Measurements from ENCODE around the gene NDC80. TPM values are rescaled to one million over a fixed set of nuclear protein-coding genes. Genes with fewer than 3 reads are reported as not detected.
A peak's percentile ranks its signal among the peaks of the same experiment; 100 is the strongest.

The NDC80 gene
- polyA plus RNA-seq, 3 donors: 0.07 TPM; not detected in 2

- H3K27me3 ChIP-seq (ENCODE audit: control insufficient read depth in 2 of 2, insufficient read depth in 2 of 2, low read length in 2 of 2): no peaks in the 10 kb centered on the region
- H4K20me1 ChIP-seq (ENCODE audit: insufficient read depth, low read length): no peaks in the 10 kb centered on the region
- no peaks in the 10 kb centered on the region for H3K27me3 Mint-ChIP-seq (ENCODE audit: low read depth in 3 of 3)
- H3K4me2 ChIP-seq (replicated peaks; ENCODE audit: extremely low read depth, low read length, poor library complexity, severe bottlenecking): no peak overlapping the region
- H3K36me3 ChIP-seq (replicated peaks in 1 of 2; ENCODE audit: control insufficient read depth in 1 of 2, insufficient read depth in 2 of 2, low read length in 2 of 2): peaks cover 1 to 22% of the 10 kb centered on the region in 2 donors
- no CpG with 5 or more reads among the region's 2 CpGs for WGBS (ENCODE audit: insufficient coverage)
- H3K27ac ChIP-seq (ENCODE audit: low read depth in 1 of 2, low read length in 2 of 2): peak overlapping the region in 1 of 2 donors; percentile 49
- H3K79me2 ChIP-seq (ENCODE audit: insufficient read depth, low read length): no peaks in the 10 kb centered on the region
- intact Hi-C loops (cut with micrococcal nuclease): loop anchor here (5.0 to 10.0 kb wide), 2 partner anchors 45 to 48 kb away; partner anchors contain the start of gene SMCHD1 (in 2 of the 2)
- H3K4me1 Mint-ChIP-seq: peaks cover 23% of the 10 kb centered on the region
- H3K4me3 Mint-ChIP-seq: no peak overlapping the region
- H3K36me3 Mint-ChIP-seq: peaks cover 12 to 28% of the 10 kb centered on the region in 2 donors
- H3K9me3 ChIP-seq (replicated peaks in 1 of 2; ENCODE audit: control insufficient read depth in 1 of 2, insufficient read depth in 1 of 2, low read length in 2 of 2): no peaks in the 10 kb centered on the region
- peaks cover 0 to 2% (median 0%) of the 10 kb centered on the region in 7 donors for H3K9me3 Mint-ChIP-seq
- TF ChIP-seq CTCF (IDR thresholded peaks at IDR 0.05): no peak
- H2AFZ ChIP-seq (ENCODE audit: insufficient read depth, low read depth, low read length, poor library complexity, severe bottlenecking): no peak overlapping the region
- H3K27ac Mint-ChIP-seq: peak overlapping the region in 1 of 7 donors; percentile 16
- no peak for DNase-seq
- no peak overlapping the region for H3K9ac ChIP-seq (ENCODE audit: insufficient read depth, low read length, poor library complexity, severe bottlenecking)
- peaks cover 11 to 20% of the 10 kb centered on the region in 2 donors for H3K4me1 ChIP-seq (ENCODE audit: control insufficient read depth in 1 of 2, insufficient read depth in 2 of 2, low read length in 2 of 2)
- no peak overlapping the region for H3K4me3 ChIP-seq (replicated peaks in 1 of 3; ENCODE audit: low read depth in 2 of 3, low read length in 3 of 3)
These were observed 38.2 kb downstream of the NDC80 start for GRCh38 chr18:2609604-2610003.

GRCh38 chr18:2610549-2610948 lies 39.2 kb downstream of the NDC80 start:
- no peak overlapping the region for H3K4me3 ChIP-seq (replicated peaks in 1 of 3; ENCODE audit: low read depth in 2 of 3, low read length in 3 of 3)
- H3K27me3 ChIP-seq (ENCODE audit: control insufficient read depth in 2 of 2, insufficient read depth in 2 of 2, low read length in 2 of 2): no peaks in the 10 kb centered on the region
- H3K9ac ChIP-seq (ENCODE audit: insufficient read depth, low read length, poor library complexity, severe bottlenecking): no peak overlapping the region
- Mint-ChIP-seq H3K27me3 (ENCODE audit: low read depth in 3 of 3) (no peaks in the 10 kb centered on the region), H3K36me3 (peaks cover 16 to 36% of the 10 kb centered on the region in 2 donors), H3K9me3 (peaks cover 0 to 2% (median 0%) of the 10 kb centered on the region in 7 donors), H3K27ac (peak overlapping the region in 3 of 7 donors; percentile 4 to 63 (median 47)), H3K4me3 (no peak overlapping the region), H3K4me1 (peaks cover 16% of the 10 kb centered on the region)
- H2AFZ ChIP-seq (ENCODE audit: insufficient read depth, low read depth, low read length, poor library complexity, severe bottlenecking): peak overlapping the region; percentile 63
- no peaks in the 10 kb centered on the region for H3K79me2 ChIP-seq (ENCODE audit: insufficient read depth, low read length)
- intact Hi-C loops (cut with micrococcal nuclease): no loop called here
- H3K4me1 ChIP-seq (ENCODE audit: control insufficient read depth in 1 of 2, insufficient read depth in 2 of 2, low read length in 2 of 2): peaks cover 6 to 15% of the 10 kb centered on the region in 2 donors
- no peaks in the 10 kb centered on the region for H3K9me3 ChIP-seq (replicated peaks in 1 of 2; ENCODE audit: control insufficient read depth in 1 of 2, insufficient read depth in 1 of 2, low read length in 2 of 2)
- peak in 1 of 3 donors; percentile 15 for DNase-seq
- no peaks in the 10 kb centered on the region for H4K20me1 ChIP-seq (ENCODE audit: insufficient read depth, low read length)
- peak overlapping the region in 1 of 2 donors; percentile 58 for H3K27ac ChIP-seq (ENCODE audit: low read depth in 1 of 2, low read length in 2 of 2)
- TF ChIP-seq CTCF (IDR thresholded peaks at IDR 0.05): no peak
- H3K36me3 ChIP-seq (replicated peaks in 1 of 2; ENCODE audit: control insufficient read depth in 1 of 2, insufficient read depth in 2 of 2, low read length in 2 of 2): peaks cover 9 to 32% of the 10 kb centered on the region in 2 donors
- no CpG with 5 or more reads among the region's 5 CpGs for WGBS (ENCODE audit: insufficient coverage)
- H3K4me2 ChIP-seq (replicated peaks; ENCODE audit: extremely low read depth, low read length, poor library complexity, severe bottlenecking): no peak overlapping the region

Data from CD14-positive monocyte (primary cell).